ENCODE measurements around the gene B9D1. TPM values are rescaled to one million over a fixed set of nuclear protein-coding genes. Genes with fewer than 3 reads are reported as not detected.

Gene B9D1
- polyA plus RNA-seq, 1 of the 3 experiments (the other 2 are of a cell fraction) = 81.6 TPM

DNA sequence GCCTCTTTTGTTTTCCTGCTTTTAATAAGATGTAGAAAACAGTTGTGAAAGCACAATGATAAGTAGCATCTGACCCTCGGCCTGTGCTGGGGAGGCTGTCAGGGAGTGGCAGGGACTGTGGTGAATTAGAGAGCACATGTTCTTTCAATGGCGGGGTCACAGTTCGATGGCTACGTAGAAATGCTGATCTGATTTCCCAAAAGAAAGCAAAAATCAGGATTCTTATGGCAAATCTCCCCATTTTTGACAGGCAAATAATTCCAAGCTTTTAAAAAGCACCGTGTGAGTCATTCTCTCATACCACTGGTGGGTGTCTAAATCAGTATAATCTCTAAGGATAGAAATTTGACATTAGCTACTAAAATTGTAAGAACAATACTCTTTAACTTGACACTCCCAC, 11.6 kb upstream of the B9D1 start:
- Histone ChIP-seq H3K36me3 (replicated peaks in 1 of 2; ENCODE audit: control insufficient read depth in 1 of 2, insufficient read depth in 2 of 2, low read length in 1 of 2) (no peaks in the 10 kb centered on the region), H3K9me3 (no peaks in the 10 kb centered on the region), H3K4me1 (ENCODE audit: control insufficient read depth in 1 of 2, insufficient read depth in 2 of 2, low read depth in 1 of 2, low read length in 1 of 2) (peaks cover 0 to 7% of the 10 kb centered on the region in 2 experiments; a peak in 3 of 4 replicates), H3K9ac (no peak overlapping the region), H3K27me3 (ENCODE audit: insufficient read depth) (no peaks in the 10 kb centered on the region), H3K79me2 (ENCODE audit: insufficient read depth) (peaks cover 19% of the 10 kb centered on the region), H3F3A (replicated peaks; ENCODE audit: insufficient read depth) (peaks cover 20% of the 10 kb centered on the region), H3K27ac (ENCODE audit: low read depth in 2 of 2, low read length in 1 of 2) (peak overlapping the region; percentile 9 to 16; a peak in 1 of 4 replicates), H2AFZ (ENCODE audit: low read depth) (no peak overlapping the region), H3K4me3 (ENCODE audit: low read depth in 2 of 2, low read length in 1 of 2) (no peak overlapping the region), H3K9me2 (no peaks in the 10 kb centered on the region), H4K20me1 (ENCODE audit: insufficient read depth) (no peaks in the 10 kb centered on the region), H3K4me2 (no peak overlapping the region)
- no peak for TF ChIP-seq PBX3 (IDR thresholded peaks at IDR 0.05)
- no peak for TF ChIP-seq FOSL2 (IDR thresholded peaks at IDR 0.05; ENCODE audit: borderline replicate concordance, low read depth)
- 89% methylated on average over 5 of the region's 5 CpGs for WGBS (ENCODE audit: low lambda C conversion rate)
- ChIA-PET CTCF (interaction anchor here (1.1 to 5.6 kb wide), 3 partner anchors 9 to 73 kb away, joined by 4 to 37 read pairs (median 19); partner anchors contain the start of gene B9D1), POLR2A (no interaction called here)
- no peak for DNase-seq

DNA sequence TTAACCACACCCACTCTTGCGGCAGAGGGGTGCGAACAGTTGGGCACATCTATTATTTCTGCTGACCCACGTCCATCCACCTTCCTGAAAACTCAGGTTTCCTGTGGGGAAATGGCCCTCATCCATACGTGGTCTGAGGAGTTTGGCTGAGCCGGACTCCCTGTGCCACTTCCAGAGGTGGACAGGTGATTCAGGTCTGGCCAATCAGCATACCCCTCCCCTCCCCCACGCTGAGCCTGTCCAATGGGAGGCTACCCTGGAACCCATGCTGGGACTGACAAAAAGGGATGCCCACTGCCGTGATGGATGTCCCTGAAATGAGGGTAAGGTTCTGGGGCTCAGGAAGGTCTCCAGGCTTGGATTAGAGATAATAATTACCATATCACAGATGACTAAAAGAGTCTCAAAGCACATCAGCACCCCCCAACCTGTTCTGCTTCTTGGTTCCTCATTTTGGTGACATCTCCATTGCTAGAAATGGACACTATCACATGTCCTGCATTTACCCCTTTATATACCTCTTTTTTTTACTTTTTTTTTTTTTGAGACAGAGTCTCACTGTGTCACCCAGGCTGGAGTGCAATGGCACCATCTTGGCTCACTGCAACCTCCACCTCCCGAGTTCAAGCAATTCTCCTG, 10.5 kb upstream of the B9D1 start:
- Histone ChIP-seq H2AFZ (ENCODE audit: low read depth) (no peak overlapping the region), H3K27ac (ENCODE audit: low read depth in 2 of 2, low read length in 1 of 2) (no peak overlapping the region), H3K79me2 (ENCODE audit: insufficient read depth) (peaks cover 11% of the 10 kb centered on the region), H3K36me3 (replicated peaks in 1 of 2; ENCODE audit: control insufficient read depth in 1 of 2, insufficient read depth in 2 of 2, low read length in 1 of 2) (no peaks in the 10 kb centered on the region), H4K20me1 (ENCODE audit: insufficient read depth) (no peaks in the 10 kb centered on the region), H3K4me2 (no peak overlapping the region), H3K9me3 (no peaks in the 10 kb centered on the region), H3K27me3 (ENCODE audit: insufficient read depth) (no peaks in the 10 kb centered on the region), H3F3A (replicated peaks; ENCODE audit: insufficient read depth) (peaks cover 20% of the 10 kb centered on the region), H3K4me3 (ENCODE audit: low read depth in 2 of 2, low read length in 1 of 2) (no peak overlapping the region), H3K9ac (no peak overlapping the region), H3K9me2 (no peaks in the 10 kb centered on the region), H3K4me1 (ENCODE audit: control insufficient read depth in 1 of 2, insufficient read depth in 2 of 2, low read depth in 1 of 2, low read length in 1 of 2) (peaks cover 0 to 4% of the 10 kb centered on the region in 2 experiments; a peak in 3 of 4 replicates)
- ChIA-PET POLR2A (no interaction called here), CTCF (interaction anchor here (1.3 to 5.6 kb wide), 3 partner anchors 10 to 394 kb away, joined by 3 to 37 read pairs (median 19); partner anchors contain the start of gene B9D1)
- no peak for DNase-seq
- TF ChIP-seq FOXM1 (IDR thresholded peaks at IDR 0.05; ENCODE audit: low read depth) (no peak), RXRA (IDR thresholded peaks at IDR 0.05; ENCODE audit: borderline replicate concordance, low read depth) (no peak), EP300 (IDR thresholded peaks at IDR 0.05; ENCODE audit: borderline replicate concordance in 1 of 2, low read depth in 1 of 2, low read length in 1 of 2) (no peak), TEAD4 (IDR thresholded peaks at IDR 0.05; ENCODE audit: borderline replicate concordance, insufficient read depth) (no peak), GABPA (IDR thresholded peaks at IDR 0.05; ENCODE audit: low read depth) (no peak), MAX (IDR thresholded peaks at IDR 0.05; ENCODE audit: low read depth) (no peak), TCF12 (IDR thresholded peaks at IDR 0.05) (no peak), MXI1 (IDR thresholded peaks at IDR 0.05; ENCODE audit: low read depth, low read length) (no peak), FOXJ3 (CRISPR knock-in tag; IDR thresholded peaks at IDR 0.05) (no peak), FOSL2 (IDR thresholded peaks at IDR 0.05; ENCODE audit: borderline replicate concordance, low read depth) (no peak), YY1 (IDR thresholded peaks at IDR 0.05; ENCODE audit: low read depth) (no peak), SIN3A (IDR thresholded peaks at IDR 0.05; ENCODE audit: borderline replicate concordance, low read depth, low read length) (no peak), SMC3 (IDR thresholded peaks at IDR 0.05; ENCODE audit: low read depth, low read length) (no peak)
- TF ChIP-seq, protein P1, sequence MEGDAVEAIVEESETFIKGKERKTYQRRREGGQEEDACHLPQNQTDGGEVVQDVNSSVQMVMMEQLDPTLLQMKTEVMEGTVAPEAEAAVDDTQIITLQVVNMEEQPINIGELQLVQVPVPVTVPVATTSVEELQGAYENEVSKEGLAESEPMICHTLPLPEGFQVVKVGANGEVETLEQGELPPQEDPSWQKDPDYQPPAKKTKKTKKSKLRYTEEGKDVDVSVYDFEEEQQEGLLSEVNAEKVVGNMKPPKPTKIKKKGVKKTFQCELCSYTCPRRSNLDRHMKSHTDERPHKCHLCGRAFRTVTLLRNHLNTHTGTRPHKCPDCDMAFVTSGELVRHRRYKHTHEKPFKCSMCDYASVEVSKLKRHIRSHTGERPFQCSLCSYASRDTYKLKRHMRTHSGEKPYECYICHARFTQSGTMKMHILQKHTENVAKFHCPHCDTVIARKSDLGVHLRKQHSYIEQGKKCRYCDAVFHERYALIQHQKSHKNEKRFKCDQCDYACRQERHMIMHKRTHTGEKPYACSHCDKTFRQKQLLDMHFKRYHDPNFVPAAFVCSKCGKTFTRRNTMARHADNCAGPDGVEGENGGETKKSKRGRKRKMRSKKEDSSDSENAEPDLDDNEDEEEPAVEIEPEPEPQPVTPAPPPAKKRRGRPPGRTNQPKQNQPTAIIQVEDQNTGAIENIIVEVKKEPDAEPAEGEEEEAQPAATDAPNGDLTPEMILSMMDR (IDR thresholded peaks at IDR 0.05) = no peak
- TF ChIP-seq, protein P2, sequence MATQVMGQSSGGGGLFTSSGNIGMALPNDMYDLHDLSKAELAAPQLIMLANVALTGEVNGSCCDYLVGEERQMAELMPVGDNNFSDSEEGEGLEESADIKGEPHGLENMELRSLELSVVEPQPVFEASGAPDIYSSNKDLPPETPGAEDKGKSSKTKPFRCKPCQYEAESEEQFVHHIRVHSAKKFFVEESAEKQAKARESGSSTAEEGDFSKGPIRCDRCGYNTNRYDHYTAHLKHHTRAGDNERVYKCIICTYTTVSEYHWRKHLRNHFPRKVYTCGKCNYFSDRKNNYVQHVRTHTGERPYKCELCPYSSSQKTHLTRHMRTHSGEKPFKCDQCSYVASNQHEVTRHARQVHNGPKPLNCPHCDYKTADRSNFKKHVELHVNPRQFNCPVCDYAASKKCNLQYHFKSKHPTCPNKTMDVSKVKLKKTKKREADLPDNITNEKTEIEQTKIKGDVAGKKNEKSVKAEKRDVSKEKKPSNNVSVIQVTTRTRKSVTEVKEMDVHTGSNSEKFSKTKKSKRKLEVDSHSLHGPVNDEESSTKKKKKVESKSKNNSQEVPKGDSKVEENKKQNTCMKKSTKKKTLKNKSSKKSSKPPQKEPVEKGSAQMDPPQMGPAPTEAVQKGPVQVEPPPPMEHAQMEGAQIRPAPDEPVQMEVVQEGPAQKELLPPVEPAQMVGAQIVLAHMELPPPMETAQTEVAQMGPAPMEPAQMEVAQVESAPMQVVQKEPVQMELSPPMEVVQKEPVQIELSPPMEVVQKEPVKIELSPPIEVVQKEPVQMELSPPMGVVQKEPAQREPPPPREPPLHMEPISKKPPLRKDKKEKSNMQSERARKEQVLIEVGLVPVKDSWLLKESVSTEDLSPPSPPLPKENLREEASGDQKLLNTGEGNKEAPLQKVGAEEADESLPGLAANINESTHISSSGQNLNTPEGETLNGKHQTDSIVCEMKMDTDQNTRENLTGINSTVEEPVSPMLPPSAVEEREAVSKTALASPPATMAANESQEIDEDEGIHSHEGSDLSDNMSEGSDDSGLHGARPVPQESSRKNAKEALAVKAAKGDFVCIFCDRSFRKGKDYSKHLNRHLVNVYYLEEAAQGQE (IDR thresholded peaks at IDR 0.05; ENCODE audit: low read depth, low read length) = no peak
- WGBS (ENCODE audit: low lambda C conversion rate) = 93% methylated on average over 6 of the region's 8 CpGs

Data from SK-N-SH (cell line).